PC-3 (cell line): ENCODE measurements around the gene UQCRH. TPM values are rescaled to one million over a fixed set of nuclear protein-coding genes. Genes with fewer than 3 reads are reported as not detected.
"Not testable (repeated sequence)": the region's sequence is repeated elsewhere in the genome, so short reads cannot be mapped to it uniquely, and the experiment has no call there.

Experiments
- ATAC-seq: fragments of 200-7000 bp; cut with Tn5 transposase; 2 replicates; pipeline ENCODE4 v1.9.1; 2020; ENCODE audit warnings: mild to moderate bottlenecking, moderate library complexity
- BruUV-seq: library from RNA; stranded (reverse); fragments of 400-500 nt; replicated peaks from 2 replicates; lab custom pipeline; 2021; lab: Mats Ljungman, UMichigan
- CTCF ChIA-PET: fragments of 300-600 bp; sonication (Branson Sonifier 250); formaldehyde crosslinking; loops from one replicate; lab custom pipeline; 2022; ENCODE audit warnings: antibody characterized with exemption; lab: Charles Lee
- POLR2A ChIA-PET: fragments of 300-600 bp; sonication (Branson Sonifier 250); formaldehyde crosslinking; loops from one replicate; lab custom pipeline; 2022; ENCODE audit warnings: antibody characterized with exemption; ENCODE audit not compliant: unreplicated experiment; lab: Charles Lee
- DNase-seq: peaks from one replicate; pipeline ENCODE4 v3.0.0-alpha.2; 2015
- H2AFZ ChIP-seq: fragments of 300-600 bp; sonication (generic); 2 replicates; pipeline ENCODE4 v1.6.0; 2016; ENCODE audit warnings: antibody characterized with exemption, low read length
- H3F3A ChIP-seq: fragments of 300-600 bp; sonication (generic); one replicate; pipeline ENCODE4 v1.6.0; 2017; ENCODE audit warnings: antibody characterized with exemption, low read length, control low read depth, mild to moderate bottlenecking; ENCODE audit not compliant: unreplicated experiment
- H3K27ac ChIP-seq: fragments of 300-600 bp; sonication (generic); 2 replicates; pipeline ENCODE4 v1.5.1; 2016; ENCODE audit warnings: mild to moderate bottlenecking, low read length
- H3K27me3 ChIP-seq: fragments of 300-600 bp; sonication (generic); 2 replicates; pipeline ENCODE4 v1.6.1; 2016; ENCODE audit warnings: low read length, mixed read lengths
- H3K36me3 ChIP-seq: fragments of 300-600 bp; sonication (generic); 2 replicates; pipeline ENCODE4 v1.6.1; 2016; ENCODE audit warnings: low read depth, mixed run types, low read length, mixed read lengths
- H3K4me1 ChIP-seq: fragments of 300-600 bp; sonication (generic); 2 replicates; pipeline ENCODE4 v1.5.1; 2016; ENCODE audit warnings: low read length; ENCODE audit not compliant: insufficient read depth
- H3K4me2 ChIP-seq: fragments of 300-600 bp; sonication (generic); 2 replicates; pipeline ENCODE4 v1.6.0; 2016; ENCODE audit warnings: low read length
- H3K4me3 ChIP-seq: fragments of 300-600 bp; sonication (generic); 2 replicates; pipeline ENCODE4 v1.5.1; 2016; ENCODE audit warnings: mild to moderate bottlenecking, low read length, mixed read lengths
- H3K79me2 ChIP-seq: fragments of 300-600 bp; sonication (generic); 2 replicates; pipeline ENCODE4 v1.6.1; 2017; ENCODE audit warnings: low read length, mixed read lengths
- H3K9ac ChIP-seq: fragments of 300-600 bp; sonication (generic); 2 replicates; pipeline ENCODE4 v1.6.0; 2016; ENCODE audit warnings: mild to moderate bottlenecking, low read length
- H3K9me2 ChIP-seq: fragments of 300-600 bp; sonication (generic); replicated peaks from 2 replicates; pipeline ENCODE4 v1.6.1; 2016; ENCODE audit warnings: mixed run types, low read length, mixed read lengths
- H3K9me3 ChIP-seq: fragments of 300-600 bp; sonication (generic); 2 replicates; pipeline ENCODE4 v1.6.1; 2016; ENCODE audit warnings: low read length, mixed read lengths
- H4K20me1 ChIP-seq: fragments of 300-600 bp; sonication (generic); 2 replicates; pipeline ENCODE4 v1.6.1; 2016; ENCODE audit warnings: low read length, mixed read lengths
- intact Hi-C: fragments of 100-400 bp; cut with micrococcal nuclease; formaldehyde crosslinking; loops from 2 replicates; pipeline ENCODE4 v1.9.0; 2023
- total RNA-seq: library from RNA; depleted of rRNA; stranded (reverse); fragments of >200 nt; gene quantifications from 2 replicates; pipeline ENCODE4 v1.2.3, GENCODE V29; 2014

Gene UQCRH
- total RNA-seq, 1 experiment from 2014 or later: 885 TPM

DNA sequence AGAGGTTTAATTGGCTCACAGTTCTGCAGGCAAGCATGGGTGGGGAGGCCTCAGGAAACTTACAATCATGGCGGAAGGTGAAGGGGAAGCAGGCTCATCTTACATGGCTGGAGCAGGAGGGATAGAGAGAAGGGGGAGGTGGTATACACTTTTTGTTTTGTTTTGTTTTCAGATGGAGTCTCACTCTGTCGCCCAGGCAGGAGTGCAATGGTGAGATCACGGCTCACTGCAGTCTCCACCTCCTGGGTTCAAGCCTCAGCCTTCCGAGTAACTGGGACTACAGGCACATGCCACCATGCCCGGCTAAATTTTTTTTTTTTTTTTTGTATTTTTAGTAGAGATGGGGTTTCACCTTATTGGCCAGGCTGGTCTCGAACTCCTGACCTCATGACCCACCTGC is 18.7 kb downstream of the UQCRH start:
- H3K36me3 ChIP-seq, intact Hi-C loops, ATAC-seq, BruUV-seq, H3F3A ChIP-seq, H3K9ac ChIP-seq, CTCF ChIA-PET, H3K4me1 ChIP-seq, POLR2A ChIA-PET, H4K20me1 ChIP-seq, H3K27ac ChIP-seq, H3K27me3 ChIP-seq, H3K4me2 ChIP-seq, DNase-seq, H3K9me2 ChIP-seq, H3K4me3 ChIP-seq, H2AFZ ChIP-seq, H3K9me3 ChIP-seq, H3K79me2 ChIP-seq: not testable (repeated sequence)

DNA sequence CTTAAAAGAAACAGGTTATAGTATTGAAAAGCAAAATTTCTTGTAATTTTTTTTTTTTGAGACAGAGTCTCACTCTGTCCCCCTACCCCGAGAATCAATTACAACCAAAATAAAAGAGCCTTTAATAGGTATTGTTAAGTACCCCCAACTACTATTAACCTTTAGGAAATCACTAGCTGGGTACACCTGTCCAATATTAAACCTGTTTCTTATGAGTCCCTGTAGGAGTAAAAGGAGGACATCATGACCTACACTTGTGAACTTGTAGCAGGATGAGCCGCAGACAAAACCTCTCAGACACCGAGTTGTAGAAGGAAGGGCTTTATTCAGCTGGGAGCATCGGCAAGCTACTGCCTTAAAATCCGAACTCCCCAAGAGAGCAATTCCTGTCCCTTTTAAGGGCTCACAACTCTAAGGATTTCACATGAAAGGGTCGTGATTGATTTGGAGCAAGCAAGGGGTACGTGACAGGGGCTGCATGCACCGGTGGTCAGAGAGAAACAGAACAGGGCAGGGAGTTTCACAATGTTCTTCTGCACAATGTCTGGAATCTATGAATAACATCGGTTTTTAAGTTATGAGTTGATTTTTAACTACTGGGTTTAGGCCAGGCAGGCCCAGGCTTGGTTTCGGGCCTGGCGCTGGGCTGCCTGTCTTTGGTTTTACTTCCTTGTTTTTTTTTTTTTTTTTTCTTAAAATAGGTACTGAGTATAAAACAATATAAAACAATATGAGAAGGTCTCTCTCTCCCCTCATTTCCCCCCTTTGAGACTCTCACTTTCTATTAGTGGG is 22.0 kb downstream of the UQCRH start:
- ATAC-seq, CTCF ChIA-PET, DNase-seq, H3K79me2 ChIP-seq, BruUV-seq, H3K27me3 ChIP-seq, H3K9ac ChIP-seq, H3K27ac ChIP-seq, H3K36me3 ChIP-seq, H4K20me1 ChIP-seq, H2AFZ ChIP-seq, H3K4me1 ChIP-seq, H3K4me3 ChIP-seq, H3K9me2 ChIP-seq, H3F3A ChIP-seq, POLR2A ChIA-PET, H3K4me2 ChIP-seq, H3K9me3 ChIP-seq, intact Hi-C loops: not testable (repeated sequence)

DNA sequence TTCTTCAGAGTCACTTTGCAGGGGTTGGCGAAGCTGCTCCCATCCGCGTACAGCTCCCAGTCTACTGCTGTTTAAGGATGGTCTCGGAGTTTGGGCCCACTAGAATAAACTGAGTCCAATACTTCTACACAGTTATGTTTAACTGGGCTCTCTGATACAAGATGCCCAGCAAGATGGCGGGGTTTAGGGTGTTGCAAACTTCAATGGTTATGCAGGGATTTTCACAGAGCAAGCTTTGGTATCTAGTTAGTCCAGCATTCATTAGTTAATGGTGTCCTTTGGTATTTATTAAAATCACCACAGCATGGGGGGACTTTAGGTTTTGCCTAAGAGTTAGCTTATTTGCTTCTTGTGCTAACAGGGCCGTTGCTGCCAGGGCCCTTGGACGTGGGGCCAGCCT is 24.7 kb downstream of the UQCRH start:
- ATAC-seq, H3K4me3 ChIP-seq, H4K20me1 ChIP-seq, H2AFZ ChIP-seq, H3K9me3 ChIP-seq, H3K27me3 ChIP-seq, H3K9me2 ChIP-seq, H3K79me2 ChIP-seq, intact Hi-C loops, H3K27ac ChIP-seq, DNase-seq, CTCF ChIA-PET, H3K36me3 ChIP-seq, BruUV-seq, POLR2A ChIA-PET, H3K4me1 ChIP-seq, H3F3A ChIP-seq, H3K4me2 ChIP-seq, H3K9ac ChIP-seq: not testable (repeated sequence)

DNA sequence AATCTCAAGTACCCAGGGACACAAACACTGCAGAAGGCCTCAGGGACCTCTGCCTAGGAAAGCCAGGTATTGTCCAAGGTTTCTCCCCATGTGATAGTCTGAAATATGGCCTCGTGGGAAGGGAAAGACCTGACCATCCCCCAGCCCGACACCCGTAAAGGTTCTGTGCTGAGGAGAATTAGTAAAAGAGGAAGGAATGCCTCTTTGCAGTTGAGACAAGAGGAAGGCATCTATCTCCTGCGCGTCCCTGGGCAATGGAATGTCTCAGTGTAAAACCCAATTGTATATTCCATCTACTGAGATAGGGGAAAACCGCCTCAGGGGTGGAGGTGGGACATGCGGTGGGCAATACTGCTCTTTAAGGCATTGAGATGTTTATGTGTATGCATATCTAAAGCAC is 26.3 kb downstream of the UQCRH start:
- H3K27ac ChIP-seq, H3F3A ChIP-seq, H3K9ac ChIP-seq, DNase-seq, CTCF ChIA-PET, H3K4me2 ChIP-seq, H3K4me3 ChIP-seq, H3K36me3 ChIP-seq, intact Hi-C loops, POLR2A ChIA-PET, H3K27me3 ChIP-seq, H3K9me3 ChIP-seq, H2AFZ ChIP-seq, ATAC-seq, H4K20me1 ChIP-seq, BruUV-seq, H3K79me2 ChIP-seq, H3K4me1 ChIP-seq, H3K9me2 ChIP-seq: not testable (repeated sequence)

DNA sequence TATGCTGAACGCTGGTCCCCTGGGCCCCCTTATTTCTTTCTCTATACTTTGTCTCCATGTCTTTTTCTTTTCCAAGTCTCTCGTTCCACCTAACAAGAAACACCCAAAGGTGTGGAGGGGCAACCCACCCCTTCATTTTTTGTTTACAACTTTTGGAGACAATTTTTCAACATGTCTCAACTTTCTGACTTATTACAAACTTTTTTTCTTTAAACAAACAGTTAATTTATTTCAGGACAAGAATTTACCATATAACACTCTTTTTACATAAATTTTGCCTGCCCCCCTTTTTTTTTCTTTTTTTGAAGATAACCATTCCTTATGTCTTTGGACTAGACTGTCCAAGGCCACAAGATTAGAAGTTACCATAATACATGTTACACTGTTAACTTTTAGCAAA is 26.9 kb downstream of the UQCRH start:
- CTCF ChIA-PET, H2AFZ ChIP-seq, ATAC-seq, H3K9me2 ChIP-seq, H4K20me1 ChIP-seq, DNase-seq, H3K9ac ChIP-seq, H3K36me3 ChIP-seq, H3F3A ChIP-seq, POLR2A ChIA-PET, H3K27me3 ChIP-seq, H3K4me3 ChIP-seq, H3K4me2 ChIP-seq, intact Hi-C loops, H3K27ac ChIP-seq, H3K4me1 ChIP-seq, H3K79me2 ChIP-seq, H3K9me3 ChIP-seq, BruUV-seq: not testable (repeated sequence)

DNA sequence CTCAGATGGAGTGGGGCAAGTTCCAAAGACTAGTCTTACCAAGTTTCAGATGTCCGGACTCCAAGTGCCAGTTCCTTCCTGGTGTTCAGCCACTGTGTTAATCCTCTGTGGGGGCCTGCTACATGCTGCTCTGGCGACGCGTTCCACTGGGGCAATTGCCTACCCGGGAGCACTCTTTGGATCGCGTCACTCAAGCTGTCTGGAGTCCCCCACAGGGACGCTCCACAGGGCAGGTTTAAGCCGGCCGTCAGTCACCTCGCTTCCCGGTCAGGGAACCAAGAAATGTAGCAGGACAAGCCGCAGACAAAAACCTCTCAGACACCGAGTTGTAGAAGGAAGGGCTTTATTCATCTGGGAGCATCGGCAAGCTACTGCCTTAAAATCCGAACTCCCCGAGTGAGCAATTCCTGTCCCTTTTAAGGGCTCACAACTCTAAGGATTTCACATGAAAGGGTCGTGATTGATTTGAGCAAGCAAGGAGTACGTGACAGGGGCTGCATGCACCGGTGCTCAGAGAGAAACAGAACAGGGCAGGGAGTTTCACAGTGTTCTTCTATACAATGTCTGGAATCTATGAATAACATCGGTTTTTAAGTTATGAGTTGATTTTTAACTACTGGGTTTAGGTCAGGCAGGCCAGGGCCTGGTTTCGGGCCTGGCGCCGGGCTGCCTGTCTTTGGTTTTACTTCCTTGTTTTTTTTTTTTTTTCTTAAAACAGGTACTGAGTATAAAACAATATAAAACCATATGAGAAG is 28.5 kb downstream of the UQCRH start:
- H3K9me2 ChIP-seq, H3F3A ChIP-seq, CTCF ChIA-PET, intact Hi-C loops, H3K27ac ChIP-seq, H3K4me3 ChIP-seq, H3K9me3 ChIP-seq, H2AFZ ChIP-seq, DNase-seq, H3K4me2 ChIP-seq, POLR2A ChIA-PET, ATAC-seq, H3K9ac ChIP-seq, H3K4me1 ChIP-seq, H3K36me3 ChIP-seq, H3K79me2 ChIP-seq, H3K27me3 ChIP-seq, BruUV-seq, H4K20me1 ChIP-seq: not testable (repeated sequence)
